Activated CD4-positive, alpha-beta T cell treated with anti-CD3 and anti-CD28 coated beads, Interleukin-2, amount 10 ng/mL, durations not matched to agents 7 days and 5 days (primary cell): ENCODE results near the gene MYL12B. TPM values are rescaled to one million over a fixed set of nuclear protein-coding genes. Genes with fewer than 3 reads are reported as not detected.
A peak's percentile ranks its signal among the peaks of the same experiment; 100 is the strongest.
"Not testable (repeated sequence)": the region's sequence is repeated elsewhere in the genome, so short reads cannot be mapped to it uniquely, and the experiment has no call there.

Source experiments
- CTCF ChIA-PET: fragments of 350-600 bp; sonication (Branson Sonifier 250); formaldehyde crosslinking; loops from one replicate; lab custom pipeline; 2021; ENCODE audit warnings: antibody characterized with exemption; lab: Charles Lee
- POLR2A ChIA-PET: fragments of 350-600 bp; sonication (Branson Sonifier 250); formaldehyde crosslinking; loops from one replicate; lab custom pipeline; 2021; ENCODE audit warnings: antibody characterized with exemption; lab: Charles Lee
- DNase-seq: peaks from one replicate; pipeline ENCODE4 v3.0.0-alpha.2; 2020
- H3K27ac Mint-ChIP-seq: one replicate; pipeline ENCODE4 v1.8.0; 2021; ENCODE audit warnings: mild to moderate bottlenecking, moderate library complexity, mixed read lengths
- H3K27me3 Mint-ChIP-seq: one replicate; pipeline ENCODE4 v1.8.0; 2021; ENCODE audit warnings: mixed read lengths
- H3K36me3 Mint-ChIP-seq: one replicate; pipeline ENCODE4 v1.8.0; 2021; ENCODE audit warnings: low read depth, mixed read lengths
- H3K4me1 Mint-ChIP-seq: one replicate; pipeline ENCODE4 v1.8.0; 2021; ENCODE audit warnings: mixed read lengths
- H3K4me3 Mint-ChIP-seq: one replicate; pipeline ENCODE4 v1.8.0; 2021; ENCODE audit warnings: mild to moderate bottlenecking, moderate library complexity, mixed read lengths
- H3K9me3 Mint-ChIP-seq: one replicate; pipeline ENCODE4 v1.8.0; 2021; ENCODE audit warnings: mixed read lengths
- total RNA-seq, 2 experiments: library from RNA; stranded (reverse); gene quantifications; one replicate each; pipeline ENCODE4 v1.2.3, GENCODE V29; 2021

MYL12B gene
- total RNA-seq, 2 experiments from 2014 or later, result 351 to 395 TPM

GRCh38 chr18:3294435-3295080 is 32.6 kb downstream of the MYL12B start:
- Mint-ChIP-seq H3K4me1 (peaks cover 13% of the 10 kb centered on the region), H3K27ac (no peak overlapping the region), H3K36me3 (no peaks in the 10 kb centered on the region), H3K27me3 (peaks cover 17% of the 10 kb centered on the region), H3K9me3 (peaks cover 12% of the 10 kb centered on the region), H3K4me3 (no peak overlapping the region)
- ChIA-PET CTCF (interaction anchor here (0.6 to 1.0 kb wide), 4 partner anchors 10 to 398 kb away, joined by 3 to 4 read pairs (median 3); no protein-coding TSS in a partner anchor), POLR2A (no interaction called here)
- DNase-seq, result no peak

DNA sequence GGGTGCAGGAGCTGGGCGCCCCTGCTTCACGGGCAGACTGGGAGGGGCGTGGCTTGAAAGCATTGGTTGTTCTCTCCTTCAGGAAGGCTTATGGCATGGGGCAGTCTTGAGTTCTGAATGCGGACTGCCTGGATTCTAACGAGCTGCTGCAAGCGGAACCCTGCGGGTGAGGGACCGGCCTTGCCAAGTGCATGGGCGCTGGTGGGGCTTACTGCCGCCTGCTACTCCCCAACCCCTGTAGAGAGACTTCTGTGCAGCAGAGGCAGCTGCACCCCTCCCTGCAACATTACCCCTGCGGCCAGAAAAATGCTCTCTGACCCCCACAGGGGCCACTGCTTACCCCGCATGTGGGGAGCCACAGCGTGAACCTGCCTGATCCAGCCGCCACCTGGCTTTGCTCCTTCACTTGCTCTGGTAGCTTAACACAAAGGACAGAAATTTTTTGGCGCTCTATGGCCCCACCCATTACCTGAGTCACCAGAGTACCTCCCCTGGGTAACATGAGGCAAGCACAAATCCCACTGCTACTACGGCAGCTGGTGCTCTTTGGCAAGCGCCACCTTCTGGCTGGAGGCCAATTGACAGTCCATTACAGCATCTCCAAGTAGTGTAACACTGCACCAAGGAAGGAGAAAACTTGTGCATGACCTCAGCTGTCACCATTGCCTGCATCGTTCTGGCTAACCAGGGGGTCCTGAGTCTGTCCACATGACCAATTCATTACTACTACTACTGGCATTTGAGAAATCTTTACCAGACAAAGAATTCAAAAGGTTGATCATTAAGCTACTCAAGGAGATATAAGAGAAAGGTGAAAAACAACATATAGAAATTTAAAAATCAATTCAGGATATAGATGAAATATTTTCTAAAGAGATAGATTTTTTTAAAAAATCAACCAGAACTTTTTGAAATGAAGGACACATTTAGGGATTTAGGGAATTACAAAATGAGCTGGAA is 35.4 kb downstream of the MYL12B start:
- Mint-ChIP-seq H3K36me3 (no peaks in the 10 kb centered on the region), H3K4me3 (peak overlapping the region; percentile 88), H3K9me3 (no peaks in the 10 kb centered on the region), H3K27me3 (peaks cover 33% of the 10 kb centered on the region), H3K27ac (peak overlapping the region; percentile 86), H3K4me1 (peaks cover 13% of the 10 kb centered on the region)
- ChIA-PET POLR2A (interaction anchor here (0.5 to 1.0 kb wide), 2 partner anchors 36 to 741 kb away, joined by 3 to 5 read pairs; no protein-coding TSS in a partner anchor), CTCF (interaction anchor here (0.6 to 3.0 kb wide), 41 partner anchors 8 to 442 kb away, joined by 3 to 27 read pairs (median 4); partner anchors contain the start of gene MYL12B)
- DNase-seq, result peak; percentile 96

- no peak overlapping the region for H3K4me3 Mint-ChIP-seq
- H3K36me3 Mint-ChIP-seq, result no peaks in the 10 kb centered on the region
- peaks cover 13% of the 10 kb centered on the region for H3K4me1 Mint-ChIP-seq
- no peak overlapping the region for H3K27ac Mint-ChIP-seq
- no peaks in the 10 kb centered on the region for H3K9me3 Mint-ChIP-seq
- H3K27me3 Mint-ChIP-seq, result peaks cover 27% of the 10 kb centered on the region
- CTCF ChIA-PET, result interaction anchor here (1.2 kb wide), 1 partner anchor 362 kb away, joined by 3 read pairs; no protein-coding TSS in a partner anchor
- no peak for DNase-seq
- POLR2A ChIA-PET, result no interaction called here
These were observed 42.9 kb downstream of the MYL12B start for GRCh38 chr18:3304832-3305231.

GRCh38 chr18:3305354-3305762 is 43.4 kb downstream of the MYL12B start:
- no peak overlapping the region for H3K4me3 Mint-ChIP-seq
- H3K27me3 Mint-ChIP-seq, result peaks cover 23% of the 10 kb centered on the region
- H3K36me3 Mint-ChIP-seq, result no peaks in the 10 kb centered on the region
- ChIA-PET POLR2A (no interaction called here), CTCF (interaction anchor here (2.4 kb wide), 1 partner anchor 8 kb away, joined by 12 read pairs; no protein-coding TSS in a partner anchor)
- peaks cover 13% of the 10 kb centered on the region for H3K4me1 Mint-ChIP-seq
- peak; percentile 52 for DNase-seq
- H3K9me3 Mint-ChIP-seq, result no peaks in the 10 kb centered on the region
- peak overlapping the region; percentile 37 for H3K27ac Mint-ChIP-seq

DNA sequence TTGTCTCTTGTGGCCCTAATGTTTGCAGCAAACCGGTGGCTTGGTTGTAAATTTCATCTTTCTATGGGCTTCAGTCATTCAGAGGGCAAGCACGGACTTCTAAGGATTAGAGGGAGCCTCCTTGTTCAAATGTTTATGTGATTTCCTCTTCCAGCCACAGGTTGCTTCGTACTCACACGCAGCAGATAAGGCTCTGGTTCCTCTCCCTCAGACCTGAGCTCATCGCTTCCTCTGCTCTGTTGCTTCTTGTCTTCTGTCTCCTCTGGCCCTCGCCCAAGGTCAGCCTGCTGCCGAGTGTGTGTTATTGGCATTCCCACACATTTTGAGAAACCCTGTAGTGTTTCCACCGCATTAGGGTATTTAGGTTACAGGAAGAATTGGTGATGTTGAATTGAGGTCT is 44.0 kb downstream of the MYL12B start:
- Mint-ChIP-seq H3K36me3 (no peaks in the 10 kb centered on the region), H3K4me3 (no peak overlapping the region), H3K27ac (peak overlapping the region; percentile 37), H3K9me3 (no peaks in the 10 kb centered on the region), H3K4me1 (peaks cover 13% of the 10 kb centered on the region), H3K27me3 (peaks cover 17% of the 10 kb centered on the region)
- ChIA-PET CTCF (interaction anchor here (2.4 kb wide), 1 partner anchor 8 kb away, joined by 12 read pairs; no protein-coding TSS in a partner anchor), POLR2A (no interaction called here)
- peak; percentile 11 for DNase-seq

GRCh38 chr18:3306391-3306790 is 44.5 kb downstream of the MYL12B start:
- Mint-ChIP-seq H3K27me3 (peaks cover 13% of the 10 kb centered on the region), H3K36me3 (no peaks in the 10 kb centered on the region), H3K27ac (no peak overlapping the region), H3K9me3 (no peaks in the 10 kb centered on the region), H3K4me3 (no peak overlapping the region), H3K4me1 (peaks cover 13% of the 10 kb centered on the region)
- CTCF ChIA-PET, result interaction anchor here (2.4 kb wide), 1 partner anchor 9 kb away, joined by 12 read pairs; no protein-coding TSS in a partner anchor
- no peak for DNase-seq
- POLR2A ChIA-PET, result no interaction called here

DNA sequence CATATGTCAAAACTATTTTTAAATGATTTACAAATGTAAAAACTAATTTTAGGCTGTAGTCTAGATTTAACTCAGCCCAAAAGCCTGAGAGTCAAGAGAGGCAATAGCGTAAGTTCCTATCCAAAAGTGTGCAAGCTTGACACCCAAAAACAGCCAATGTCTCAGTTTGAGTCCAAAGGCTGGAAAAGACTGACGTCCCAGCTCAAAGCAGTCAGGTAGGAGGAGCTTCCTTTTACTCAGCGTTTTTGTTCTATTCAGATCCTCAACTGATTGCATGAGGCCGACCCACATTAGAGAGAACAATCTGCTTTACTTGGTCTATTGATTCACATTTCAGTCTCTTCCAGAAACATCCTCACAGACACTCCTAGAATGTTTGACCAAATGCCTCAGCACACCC is 51.8 kb downstream of the MYL12B start:
- no peaks in the 10 kb centered on the region for H3K4me1 Mint-ChIP-seq
- H3K27me3 Mint-ChIP-seq, result peaks cover 2% of the 10 kb centered on the region
- POLR2A ChIA-PET, result no interaction called here
- H3K9me3 Mint-ChIP-seq, result peaks cover 2% of the 10 kb centered on the region
- CTCF ChIA-PET, result interaction anchor here (2.5 kb wide), 1 partner anchor 16 kb away, joined by 11 read pairs; no protein-coding TSS in a partner anchor
- DNase-seq, result no peak
- no peaks in the 10 kb centered on the region for H3K36me3 Mint-ChIP-seq
- H3K4me3 Mint-ChIP-seq, result no peak overlapping the region
- no peak overlapping the region for H3K27ac Mint-ChIP-seq

- CTCF ChIA-PET, result interaction anchor here (2.5 kb wide), 1 partner anchor 18 kb away, joined by 11 read pairs; no protein-coding TSS in a partner anchor
- POLR2A ChIA-PET, H3K27me3 Mint-ChIP-seq, H3K36me3 Mint-ChIP-seq, H3K4me3 Mint-ChIP-seq, DNase-seq, H3K27ac Mint-ChIP-seq, H3K9me3 Mint-ChIP-seq, H3K4me1 Mint-ChIP-seq: not testable (repeated sequence)
These were observed 53.4 kb downstream of the MYL12B start for GRCh38 chr18:3315344-3315743.

- Mint-ChIP-seq H3K27me3 (peaks cover 5% of the 10 kb centered on the region), H3K36me3 (no peaks in the 10 kb centered on the region), H3K4me3 (no peak overlapping the region), H3K27ac (no peak overlapping the region), H3K9me3 (peaks cover 2% of the 10 kb centered on the region), H3K4me1 (peaks cover 3% of the 10 kb centered on the region)
- no peak for DNase-seq
- POLR2A ChIA-PET, result no interaction called here
- CTCF ChIA-PET, result interaction anchor here (0.6 to 2.1 kb wide), 5 partner anchors 9 to 334 kb away, joined by 3 to 9 read pairs (median 3); no protein-coding TSS in a partner anchor
These were observed 57.5 kb downstream of the MYL12B start for GRCh38 chr18:3319399-3319798.

DNA sequence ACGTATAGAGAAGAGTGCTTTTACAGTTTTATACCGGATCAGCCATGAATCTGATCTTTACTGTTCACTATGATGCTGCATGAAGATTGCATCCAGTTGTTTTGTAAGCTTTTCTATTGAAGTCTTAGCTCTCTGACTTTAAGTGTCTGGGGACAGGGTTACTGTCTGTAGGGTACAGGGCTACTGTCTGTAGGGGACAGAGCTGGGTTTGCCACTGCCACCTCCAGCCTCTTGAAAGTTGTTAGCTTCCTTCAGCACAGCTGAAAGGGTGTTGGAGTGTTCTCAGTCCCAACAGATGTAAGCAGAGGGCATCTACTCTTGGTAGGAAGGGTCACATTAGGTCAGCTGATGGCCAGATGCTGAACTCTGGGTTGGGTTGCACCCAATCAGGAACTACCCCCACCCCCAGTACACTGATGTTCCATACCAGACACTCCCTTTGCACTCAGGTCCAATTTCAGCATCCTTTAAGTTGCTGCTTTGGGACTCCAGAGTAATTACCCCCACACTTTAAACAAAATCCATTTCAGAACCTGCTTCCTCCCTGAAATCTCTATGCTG is 58.0 kb downstream of the MYL12B start:
- Mint-ChIP-seq H3K4me1 (peaks cover 3% of the 10 kb centered on the region), H3K9me3 (peaks cover 2% of the 10 kb centered on the region), H3K36me3 (no peaks in the 10 kb centered on the region), H3K27ac (no peak overlapping the region), H3K27me3 (peaks cover 5% of the 10 kb centered on the region), H3K4me3 (no peak overlapping the region)
- POLR2A ChIA-PET, result no interaction called here
- DNase-seq, result no peak
- CTCF ChIA-PET, result interaction anchor here (0.6 to 2.1 kb wide), 3 partner anchors 23 to 163 kb away, joined by 3 to 9 read pairs (median 3); no protein-coding TSS in a partner anchor

DNA sequence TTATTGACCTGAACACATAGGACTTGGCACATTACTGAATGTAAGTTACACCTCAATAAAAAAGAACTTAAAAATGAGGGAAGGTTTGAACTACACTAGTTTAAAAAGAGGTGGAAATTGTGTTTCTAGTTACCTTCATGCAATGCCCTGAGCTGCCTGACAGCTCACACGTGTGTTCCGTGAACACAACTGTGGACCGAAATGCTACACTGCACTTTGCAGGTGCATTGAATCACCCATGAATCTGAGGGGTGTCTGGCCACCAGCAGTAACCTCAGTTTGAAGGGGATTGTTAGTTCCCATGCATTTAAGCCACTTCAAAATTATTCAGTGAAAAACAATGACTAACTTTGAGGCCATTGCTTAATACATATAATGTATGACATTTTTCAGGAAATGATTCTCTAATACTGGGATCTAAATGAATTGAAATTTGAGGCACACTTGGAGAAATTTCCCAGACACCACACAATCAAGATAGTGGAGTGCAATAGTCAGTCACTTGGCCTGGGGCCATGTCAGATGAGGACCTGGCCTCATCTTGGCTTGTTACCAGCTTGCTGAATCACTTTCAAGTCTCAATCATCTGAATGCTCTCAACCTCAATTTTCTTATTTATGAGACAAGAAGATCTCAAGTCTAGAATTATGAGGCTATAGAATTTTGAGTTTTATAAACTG is 59.3 kb downstream of the MYL12B start:
- no peak overlapping the region for H3K4me3 Mint-ChIP-seq
- CTCF ChIA-PET, result interaction anchor here (0.6 to 0.8 kb wide), 2 partner anchors 153 to 345 kb away, joined by 3 read pairs; no protein-coding TSS in a partner anchor
- H3K9me3 Mint-ChIP-seq, result no peaks in the 10 kb centered on the region
- no peak for DNase-seq
- no peak overlapping the region for H3K27ac Mint-ChIP-seq
- H3K4me1 Mint-ChIP-seq, result peaks cover 3% of the 10 kb centered on the region
- peaks cover 5% of the 10 kb centered on the region for H3K27me3 Mint-ChIP-seq
- POLR2A ChIA-PET, result no interaction called here
- no peaks in the 10 kb centered on the region for H3K36me3 Mint-ChIP-seq

DNA sequence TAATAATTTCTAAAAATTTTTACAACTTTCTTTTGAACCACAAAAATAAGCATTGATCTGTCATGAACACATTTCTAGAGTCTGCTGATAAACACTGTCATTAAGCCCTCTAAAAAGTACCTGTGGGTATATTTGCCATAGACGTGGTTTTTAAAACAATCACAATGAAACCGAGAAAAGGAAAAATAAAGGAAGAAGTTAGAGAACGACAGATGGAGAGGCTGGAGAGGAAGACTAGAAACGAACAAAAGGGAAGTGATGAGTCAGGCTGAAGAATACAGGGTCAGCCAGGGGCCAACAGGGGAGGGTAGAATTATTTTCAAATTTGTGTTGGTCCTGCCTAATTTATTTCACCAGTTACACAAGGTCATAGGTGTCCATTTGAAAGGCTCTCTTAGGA is 62.0 kb downstream of the MYL12B start:
- no peak for DNase-seq
- ChIA-PET POLR2A (no interaction called here), CTCF (interaction anchor here (1.0 to 1.3 kb wide), 3 partner anchors 9 to 26 kb away, joined by 3 to 4 read pairs (median 3); no protein-coding TSS in a partner anchor)
- Mint-ChIP-seq H3K9me3 (no peaks in the 10 kb centered on the region), H3K36me3 (no peaks in the 10 kb centered on the region), H3K27ac (no peak overlapping the region), H3K4me1 (peaks cover 3% of the 10 kb centered on the region), H3K4me3 (no peak overlapping the region), H3K27me3 (peaks cover 7% of the 10 kb centered on the region)
